ENCODE measurements around the gene SLC23A2. TPM values are rescaled to one million over a fixed set of nuclear protein-coding genes. Genes with fewer than 3 reads are reported as not detected.

SLC23A2 gene
- total RNA-seq, 4 donors from 2014 or later: 5.0 to 11.6 (median 7.9) TPM

GRCh38 chr20:4912380-4913142 lies 88.7 kb downstream of the SLC23A2 start:
- no peak for DNase-seq
- in situ Hi-C loops (cut with MboI; ENCODE audit: low pct_ligation_motif_present in 1 of 4, low pct_unique_long_range_greater_than_20kb in 1 of 4, low sequenced_read_pairs in 3 of 4): no loop called here
- peaks cover 0 to 8% (median 7%) of the 10 kb centered on the region in 4 donors for H3K4me1 ChIP-seq
- TF ChIP-seq POLR2A (IDR thresholded peaks at IDR 0.05) (no peak), POLR2AphosphoS5 (IDR thresholded peaks at IDR 0.05) (no peak), EP300 (IDR thresholded peaks at IDR 0.05; ENCODE audit: low read depth) (no peak), CTCF (IDR thresholded peaks at IDR 0.05) (no peak)
- H3K27me3 ChIP-seq: no peaks in the 10 kb centered on the region
- intact Hi-C loops (cut with DNase I; ENCODE audit: low total_unique reads): no loop called here
- WGBS, 2 donors (ENCODE audit: low coverage in 1 of 2): 95% methylated on average over 9 to 15 of the region's 15 CpGs
- no peaks in the 10 kb centered on the region for H3K9me3 ChIP-seq
- no peak overlapping the region for H3K27ac ChIP-seq
- no peaks in the 10 kb centered on the region for H3K36me3 ChIP-seq
- no peak overlapping the region for H3K4me3 ChIP-seq

- in situ Hi-C loops (cut with MboI; ENCODE audit: low pct_ligation_motif_present in 1 of 4, low pct_unique_long_range_greater_than_20kb in 1 of 4, low sequenced_read_pairs in 3 of 4) (no loop called here), intact Hi-C loops (cut with DNase I; ENCODE audit: low total_unique reads) (no loop called here)
- H3K4me1 ChIP-seq: no peaks in the 10 kb centered on the region
- H3K27ac ChIP-seq: no peak overlapping the region
- H3K27me3 ChIP-seq: no peaks in the 10 kb centered on the region
- no peaks in the 10 kb centered on the region for H3K9me3 ChIP-seq
- TF ChIP-seq POLR2AphosphoS5 (IDR thresholded peaks at IDR 0.05) (no peak), EP300 (IDR thresholded peaks at IDR 0.05; ENCODE audit: low read depth) (no peak), CTCF (IDR thresholded peaks at IDR 0.05) (no peak), POLR2A (IDR thresholded peaks at IDR 0.05) (no peak)
- no peak overlapping the region for H3K4me3 ChIP-seq
- DNase-seq: no peak
- H3K36me3 ChIP-seq: no peaks in the 10 kb centered on the region
- 93 to 100% methylated on average over 2 to 5 of the region's 5 CpGs for WGBS, 2 donors (ENCODE audit: low coverage in 1 of 2)
Measured at GRCh38 chr20:4910951-4911350, 90.4 kb downstream of the SLC23A2 start.

- no peak overlapping the region for H3K4me3 ChIP-seq
- H3K9me3 ChIP-seq: no peaks in the 10 kb centered on the region
- H3K27me3 ChIP-seq: no peaks in the 10 kb centered on the region
- no peak for TF ChIP-seq CTCF (IDR thresholded peaks at IDR 0.05)
- no peak overlapping the region for H3K27ac ChIP-seq
- no peaks in the 10 kb centered on the region for H3K4me1 ChIP-seq
- in situ Hi-C loops (cut with MboI; ENCODE audit: low pct_ligation_motif_present in 1 of 4, low pct_unique_long_range_greater_than_20kb in 1 of 4, low sequenced_read_pairs in 3 of 4): no loop called here
- DNase-seq: no peak
- WGBS, 2 donors (ENCODE audit: low coverage in 1 of 2): 86 to 89% methylated on average over 4 of the region's 4 CpGs
- no peaks in the 10 kb centered on the region for H3K36me3 ChIP-seq
- intact Hi-C loops (cut with DNase I; ENCODE audit: low total_unique reads): no loop called here
Measured at GRCh38 chr20:4905613-4906012, 95.7 kb downstream of the SLC23A2 start.

GRCh38 chr20:4905195-4905594 lies 96.1 kb downstream of the SLC23A2 start:
- no peaks in the 10 kb centered on the region for H3K4me1 ChIP-seq
- intact Hi-C loops (cut with DNase I; ENCODE audit: low total_unique reads): no loop called here
- H3K27me3 ChIP-seq: no peaks in the 10 kb centered on the region
- no peaks in the 10 kb centered on the region for H3K9me3 ChIP-seq
- TF ChIP-seq POLR2AphosphoS5 (IDR thresholded peaks at IDR 0.05): no peak
- TF ChIP-seq CTCF (IDR thresholded peaks at IDR 0.05): no peak
- no peak for TF ChIP-seq EP300 (IDR thresholded peaks at IDR 0.05; ENCODE audit: low read depth)
- no peak for TF ChIP-seq POLR2A (IDR thresholded peaks at IDR 0.05)
- in situ Hi-C loops (cut with MboI; ENCODE audit: low pct_ligation_motif_present in 1 of 4, low pct_unique_long_range_greater_than_20kb in 1 of 4, low sequenced_read_pairs in 3 of 4): no loop called here
- no peaks in the 10 kb centered on the region for H3K36me3 ChIP-seq
- WGBS, 2 donors (ENCODE audit: low coverage in 1 of 2): 84 to 93% methylated on average over 3 to 4 of the region's 4 CpGs
- no peak for DNase-seq
- no peak overlapping the region for H3K4me3 ChIP-seq
- no peak overlapping the region for H3K27ac ChIP-seq
